HCT116 (cell line): Measurements from ENCODE around the gene FNDC3B. TPM values are rescaled to one million over a fixed set of nuclear protein-coding genes. Genes with fewer than 3 reads are reported as not detected.
A peak's percentile ranks its signal among the peaks of the same experiment; 100 is the strongest.

ENCODE experiments used
- ATAC-seq: fragments of 200-7000 bp; cut with Tn5 transposase; 2 replicates; pipeline ENCODE4 v1.9.1; 2020; ENCODE audit warnings: mild to moderate bottlenecking, moderate library complexity
- BruUV-seq: library from RNA; stranded (reverse); fragments of 400-500 nt; replicated peaks from 2 replicates; lab custom pipeline; 2021; lab: Mats Ljungman, UMichigan
- CTCF ChIA-PET: fragments of 300-600 bp; sonication (Branson Sonifier 250); formaldehyde crosslinking; loops from one replicate; lab custom pipeline; 2021; ENCODE audit warnings: antibody characterized with exemption; lab: Charles Lee
- POLR2A ChIA-PET: fragments of 300-600, 350-600 bp; sonication (Branson Sonifier 250); formaldehyde crosslinking; loops from one replicate; lab custom pipeline; 2021; ENCODE audit warnings: antibody characterized with exemption; lab: Charles Lee
- RAD21 ChIA-PET, 2 experiments: fragments of 300-600 bp; sonication (Branson Sonifier 250); formaldehyde crosslinking; loops; one replicate each; lab custom pipeline; 2023; ENCODE audit warnings: low total read pairs in 2 of 2; ENCODE audit not compliant: uncharacterized antibody in 2 of 2, unreplicated experiment in 2 of 2, low non-redundant PET in 1 of 2; lab: Charles Lee
- DNase-seq: peaks from one replicate; pipeline ENCODE4 v3.0.0-alpha.2; 2010; ENCODE audit warnings: low read depth, low spot score
- H2AFZ ChIP-seq: fragments of 200-600 bp; shearing (Covaris generic), sonication (generic); 2 replicates; pipeline ENCODE4 v1.6.1; 2017; ENCODE audit warnings: low read depth, mixed run types, mixed read lengths, antibody characterized with exemption, low read length; ENCODE audit not compliant: poor library complexity, severe bottlenecking
- H3K27ac ChIP-seq: 2 replicates; pipeline ENCODE4 v1.5.1; 2012; ENCODE audit warnings: low read depth, low read length
- H3K27me3 ChIP-seq: fragments of 200-600 bp; sonication (generic); 2 replicates; pipeline ENCODE4 v1.6.1; 2016; ENCODE audit warnings: mixed run types, low read length, mixed read lengths; ENCODE audit not compliant: insufficient read depth
- H3K36me3 ChIP-seq, 2 experiments: fragments of 200-500 bp in 1 of 2; fragments of 200-600 bp in 1 of 2; sonication (Bioruptor generic) in 1 of 2; sonication (generic) in 1 of 2; 2 replicates each; pipeline versions ENCODE4 v1.5.1 to v1.6.1; 2014 to 2016; ENCODE audit warnings: low read length in 2 of 2, inconsistent platforms in 1 of 2, mixed read lengths in 1 of 2, mixed run types in 1 of 2; ENCODE audit not compliant: insufficient read depth in 2 of 2, control insufficient read depth in 1 of 2
- H3K4me1 ChIP-seq, 2 experiments: fragments of 200-600 bp in 1 of 2; sonication (generic) in 1 of 2; 2 replicates each; pipeline versions ENCODE4 v1.5.1 to v1.6.1; 2012 to 2017; ENCODE audit warnings: low read length in 2 of 2, inconsistent platforms in 1 of 2, mild to moderate bottlenecking in 1 of 2, mixed read lengths in 1 of 2, mixed run types in 1 of 2, moderate library complexity in 1 of 2; ENCODE audit not compliant: insufficient read depth in 2 of 2, control insufficient read depth in 1 of 2
- H3K4me2 ChIP-seq: fragments of 200-600 bp; sonication (generic); 2 replicates; pipeline ENCODE4 v1.6.1; 2017; ENCODE audit warnings: mixed run types, low read length, mixed read lengths
- H3K4me3 ChIP-seq, 2 experiments: fragments of 200-600 bp in 1 of 2; sonication (generic) in 1 of 2; replicated peaks in 1 of 2; 2 replicates each; pipeline ENCODE4 v1.5.1; 2011 to 2016; ENCODE audit warnings: low read length in 2 of 2, control low read depth in 1 of 2, low read depth in 1 of 2, mild to moderate bottlenecking in 1 of 2, mixed read lengths in 1 of 2, mixed run types in 1 of 2
- H3K79me2 ChIP-seq: fragments of 200-600 bp; sonication (generic); 2 replicates; pipeline ENCODE4 v1.6.1; 2017; ENCODE audit warnings: mild to moderate bottlenecking, mixed run types, low read length, moderate library complexity, mixed read lengths; ENCODE audit not compliant: insufficient read depth
- H3K9ac ChIP-seq: fragments of 200-600 bp; sonication (generic); 2 replicates; pipeline ENCODE4 v1.6.1; 2016; ENCODE audit warnings: low read length, mixed read lengths
- H3K9me2 ChIP-seq: fragments of 200-600 bp; sonication (generic), shearing (Covaris generic); 2 replicates; pipeline ENCODE4 v1.6.1; 2017; ENCODE audit warnings: mixed run types, mild to moderate bottlenecking, moderate library complexity; ENCODE audit not compliant: insufficient read depth
- H3K9me3 ChIP-seq, 2 experiments: fragments of 200-500 bp in 1 of 2; fragments of 200-600 bp in 1 of 2; sonication (Bioruptor generic) in 1 of 2; sonication (generic) in 1 of 2; 2 replicates each; pipeline ENCODE4 v1.6.1; 2014 to 2017; ENCODE audit warnings: low read length in 2 of 2, mixed read lengths in 2 of 2, inconsistent platforms in 1 of 2, low read depth in 1 of 2, mild to moderate bottlenecking in 1 of 2, mixed run types in 1 of 2, moderate library complexity in 1 of 2; ENCODE audit not compliant: control insufficient read depth in 1 of 2, insufficient read depth in 1 of 2
- H4K20me1 ChIP-seq: fragments of 200-600 bp; sonication (generic), shearing (Covaris generic); 2 replicates; pipeline ENCODE4 v1.6.1; 2017; ENCODE audit warnings: mixed run types, mild to moderate bottlenecking, moderate library complexity; ENCODE audit not compliant: insufficient read depth
- CBX3 ChIP-seq: IDR thresholded peaks from 2 replicates; pipeline ENCODE4 v1.6.1; 2012; ENCODE audit warnings: low read depth
- CEBPB ChIP-seq: IDR thresholded peaks from 2 replicates; pipeline ENCODE4 v1.6.1; 2012; ENCODE audit warnings: low read depth
- CTCF ChIP-seq, 3 experiments: fragments of 200-600 bp in 1 of 3; sonication (generic) in 1 of 3; IDR thresholded peaks in 2 of 3; conservative IDR thresholded peaks in 1 of 3; 2 replicates each; pipeline ENCODE4 v1.5.1; 2012 to 2017; ENCODE audit warnings: low read depth in 2 of 3, low read length in 2 of 3, antibody characterized with exemption in 1 of 3, borderline replicate concordance in 1 of 3, control low read depth in 1 of 3, mild to moderate bottlenecking in 1 of 3, mixed read lengths in 1 of 3, mixed run types in 1 of 3, moderate library complexity in 1 of 3; ENCODE audit not compliant: insufficient read depth in 1 of 3
- EZH2phosphoT487 ChIP-seq: fragments of 200-600 bp; IDR thresholded peaks from 2 replicates; pipeline ENCODE4 v1.6.1; 2018; ENCODE audit warnings: antibody characterized with exemption, borderline replicate concordance
- FOSL1 ChIP-seq: IDR thresholded peaks from 2 replicates; pipeline ENCODE4 v1.6.1; 2012; ENCODE audit warnings: low read depth
- JUND ChIP-seq: IDR thresholded peaks from 2 replicates; pipeline ENCODE4 v1.6.1; 2012
- MAX ChIP-seq: IDR thresholded peaks from 2 replicates; pipeline ENCODE4 v1.6.1; 2012
- POLR2A ChIP-seq: IDR thresholded peaks from 2 replicates; pipeline ENCODE4 v1.7.0; 2011; ENCODE audit warnings: borderline replicate concordance; ENCODE audit not compliant: insufficient read depth, insufficient read length; ENCODE audit errors: extremely low read depth
- POLR2AphosphoS5 ChIP-seq: IDR thresholded peaks from 2 replicates; pipeline ENCODE4 v1.6.1; 2011; ENCODE audit warnings: mild to moderate bottlenecking, low read depth, low read length, moderate library complexity
- RAD21 ChIP-seq: IDR thresholded peaks from 2 replicates; pipeline ENCODE4 v1.6.1; 2012; ENCODE audit warnings: low read depth, mild to moderate bottlenecking
- REST ChIP-seq: IDR thresholded peaks from 2 replicates; pipeline ENCODE4 v1.6.1; 2012; ENCODE audit warnings: low read depth
- SIN3A ChIP-seq: IDR thresholded peaks from 2 replicates; pipeline ENCODE4 v1.6.1; 2012; ENCODE audit warnings: low read depth
- SP1 ChIP-seq: IDR thresholded peaks from 2 replicates; pipeline ENCODE4 v1.6.1; 2012; ENCODE audit warnings: low read depth
- TCF7L2 ChIP-seq: IDR thresholded peaks from 2 replicates; pipeline ENCODE4 v1.7.0; 2011; ENCODE audit warnings: borderline replicate concordance, inconsistent platforms; ENCODE audit not compliant: insufficient read depth, insufficient read length; ENCODE audit errors: extremely low read depth
- ZBTB33 ChIP-seq: IDR thresholded peaks from 2 replicates; pipeline ENCODE4 v1.6.1; 2011; ENCODE audit warnings: mild to moderate bottlenecking, low read length, moderate library complexity; ENCODE audit not compliant: insufficient replicate concordance; ENCODE audit errors: extremely low read depth
- ZFX ChIP-seq: fragments of 450-650 bp; IDR thresholded peaks from 2 replicates; pipeline ENCODE4 v1.6.1; 2017
- ZNF274 ChIP-seq: fragments of 200-500 bp; sonication (Bioruptor generic); IDR thresholded peaks from 2 replicates; pipeline ENCODE4 v1.6.1; 2014; ENCODE audit warnings: mild to moderate bottlenecking, low read depth, low read length, inconsistent platforms
- intact Hi-C: fragments of 100-400 bp; cut with micrococcal nuclease; formaldehyde crosslinking; loops from 2 replicates; pipeline ENCODE4 v1.10.0; 2022
- total RNA-seq: library from RNA; stranded (reverse); gene quantifications from one replicate; pipeline ENCODE4 v1.2.1, GENCODE V29; 2021; ENCODE audit not compliant: unreplicated experiment

The FNDC3B gene
- total RNA-seq, 1 experiment from 2014 or later: 45.7 TPM

GRCh38 chr3:172155897-172156585, 116.7 kb downstream of the FNDC3B start (continued):
- TF ChIP-seq REST (no peak), CBX3 (no peak)
- TF ChIP-seq, all 23 proteins: peak for 3

GRCh38 chr3:172156586-172156955, 117.2 kb downstream of the FNDC3B start:
- H3K4me3 ChIP-seq: no peak overlapping the region
- no peak overlapping the region for H2AFZ ChIP-seq
- H3K27ac ChIP-seq: 0 out of 2 replicates have a peak overlapping the region, but pooled peaks have one; percentile 2
- no peak for DNase-seq
- no peaks in the 10 kb centered on the region; a peak in 1 of 4 replicates for H3K36me3 ChIP-seq
- no peak overlapping the region for H3K9ac ChIP-seq
- H3K9me2 ChIP-seq: no peaks in the 10 kb centered on the region
- POLR2A ChIA-PET: interaction anchor here (0.7 kb wide), 1 partner anchor 557 kb away, joined by 3 read pairs; no protein-coding TSS in a partner anchor
- no TSS peak for BruUV-seq
- H3K9me3 ChIP-seq: no peaks in the 10 kb centered on the region
- no peak for ATAC-seq
- no peaks in the 10 kb centered on the region for H4K20me1 ChIP-seq
- intact Hi-C loops: loop anchor here (10.0 kb wide), 1 partner anchor 182 kb away; no protein-coding TSS in a partner anchor
- peaks cover 13% of the 10 kb centered on the region; the same call in 1 of the 2 replicates for H3K79me2 ChIP-seq
- TF ChIP-seq CTCF (IDR thresholded peaks at IDR 0.05 in 2 of 3, conservative IDR thresholded peaks at IDR 0.05 in 1 of 3; ENCODE audit: borderline replicate concordance in 1 of 3, insufficient read depth in 1 of 3, low read depth in 2 of 3, low read length in 2 of 3): no peak
- TF ChIP-seq POLR2A: no peak
- TF ChIP-seq SP1: peak; percentile 44
- TF ChIP-seq RAD21: 0 out of 2 replicates have a peak, but pooled peaks have one; percentile 8
- TF ChIP-seq ZBTB33: no peak
- no peak for TF ChIP-seq ZFX
- TF ChIP-seq SIN3A: peak; percentile 73; the same call in 1 of the 2 replicates
- peak; percentile 32; the same call in 1 of the 2 replicates for TF ChIP-seq CBX3
- peak; percentile 22; the same call in 1 of the 2 replicates for TF ChIP-seq FOSL1
- peak; percentile 70 for TF ChIP-seq CEBPB
- TF ChIP-seq MAX: no peak
- peak; percentile 49 for TF ChIP-seq TCF7L2
- 0 out of 2 replicates have a peak, but pooled peaks have one; percentile 8 for TF ChIP-seq POLR2AphosphoS5
- peak; percentile 45 for TF ChIP-seq JUND
- TF ChIP-seq ZNF274: no peak
- no peak for TF ChIP-seq EZH2phosphoT487
- TF ChIP-seq, all 23 proteins: peak for 9
- RAD21 ChIA-PET: no interaction called here
- CTCF ChIA-PET: no interaction called here
- no peaks in the 10 kb centered on the region for H3K27me3 ChIP-seq
- peaks cover 49 to 54% of the 10 kb centered on the region in 2 experiments for H3K4me1 ChIP-seq
- H3K4me2 ChIP-seq: peak overlapping the region; percentile 51
